ENCODE measurements around the gene IRF2BPL.

IRF2BPL gene

DNA sequence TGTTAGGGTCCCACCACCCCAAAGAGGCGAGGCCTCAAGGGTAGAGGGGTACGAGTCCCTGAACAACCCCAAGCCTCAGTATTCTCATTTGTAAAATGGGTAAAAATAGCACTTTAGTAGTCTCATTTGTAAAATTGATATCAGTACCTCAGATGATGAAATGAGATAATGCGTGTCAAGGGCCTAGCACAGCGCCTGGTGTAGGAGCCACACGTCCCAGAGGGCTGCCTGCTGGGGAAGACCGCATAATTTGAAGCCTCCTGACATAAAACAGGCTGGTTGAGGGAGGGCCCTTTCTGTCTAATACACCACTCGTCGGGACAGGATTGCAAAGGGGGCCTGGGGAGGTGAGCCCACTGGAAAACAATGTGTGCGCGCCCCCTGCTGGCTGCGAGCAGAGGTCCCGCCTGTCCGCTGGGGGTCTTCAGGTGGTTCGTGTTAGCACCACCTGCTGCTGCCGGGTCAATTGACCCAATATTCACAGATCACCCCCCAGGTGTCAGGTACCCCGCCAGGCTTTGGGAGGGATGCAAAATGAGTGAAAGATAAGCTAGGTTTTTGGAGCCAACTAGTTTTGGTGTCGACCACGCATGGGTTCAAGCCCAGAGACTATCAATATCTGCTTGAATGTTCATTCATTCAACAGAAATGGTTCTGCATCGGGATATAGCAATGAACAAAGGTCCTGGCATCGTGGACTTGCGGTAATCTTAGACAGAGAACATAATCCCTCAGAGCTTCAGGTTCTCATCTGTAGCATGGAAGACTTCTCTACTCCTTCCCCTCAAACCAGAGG, 24.7 kb upstream of the IRF2BPL start:
- DNase-seq (ENCODE audit: low read depth), result peak; percentile 60

DNA sequence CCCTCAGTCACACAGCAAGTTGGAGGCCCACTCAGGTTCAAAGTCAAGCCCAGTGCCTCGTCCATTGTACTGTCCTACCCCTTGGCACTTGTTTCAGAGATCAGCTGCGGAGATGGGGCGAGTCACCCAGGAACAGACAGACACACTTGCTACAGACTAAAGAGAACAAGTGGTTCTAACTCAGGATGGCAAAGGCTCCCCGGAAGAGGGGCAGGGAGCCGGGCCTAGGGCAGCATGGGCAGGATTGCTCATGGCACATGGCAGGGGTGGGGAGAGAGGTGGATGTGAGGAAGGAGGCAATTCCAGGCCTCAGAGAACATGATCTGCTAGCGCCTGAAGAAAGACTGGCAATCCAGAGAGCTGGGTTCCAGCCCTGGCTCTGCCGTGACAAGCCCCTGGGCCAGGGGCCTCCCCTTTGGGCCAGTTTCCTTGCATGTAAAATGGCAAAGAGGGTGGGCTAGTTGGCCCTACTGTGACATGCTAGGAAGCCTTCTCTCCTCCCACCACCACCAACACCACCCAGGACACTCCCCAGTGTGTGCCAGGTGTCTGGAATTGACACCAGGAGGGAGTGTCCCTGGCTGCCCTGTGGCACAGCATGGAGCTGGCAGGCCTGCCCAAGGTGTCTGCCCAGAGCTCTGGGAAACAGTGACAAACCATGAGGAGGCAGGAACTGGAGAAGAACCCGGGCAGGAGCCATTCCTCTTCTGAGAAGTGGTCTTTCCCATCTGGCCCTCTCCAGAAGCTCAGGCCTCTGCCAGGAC, 24.0 kb upstream of the IRF2BPL start:
- DNase-seq (ENCODE audit: low read depth), result no peak

GRCh38 chr14:77051116-77051515, 22.6 kb upstream of the IRF2BPL start:
- no peak for DNase-seq (ENCODE audit: low read depth)

- DNase-seq (ENCODE audit: low read depth), result no peak
Measured at GRCh38 chr14:77046721-77047120, 18.2 kb upstream of the IRF2BPL start.

DNA sequence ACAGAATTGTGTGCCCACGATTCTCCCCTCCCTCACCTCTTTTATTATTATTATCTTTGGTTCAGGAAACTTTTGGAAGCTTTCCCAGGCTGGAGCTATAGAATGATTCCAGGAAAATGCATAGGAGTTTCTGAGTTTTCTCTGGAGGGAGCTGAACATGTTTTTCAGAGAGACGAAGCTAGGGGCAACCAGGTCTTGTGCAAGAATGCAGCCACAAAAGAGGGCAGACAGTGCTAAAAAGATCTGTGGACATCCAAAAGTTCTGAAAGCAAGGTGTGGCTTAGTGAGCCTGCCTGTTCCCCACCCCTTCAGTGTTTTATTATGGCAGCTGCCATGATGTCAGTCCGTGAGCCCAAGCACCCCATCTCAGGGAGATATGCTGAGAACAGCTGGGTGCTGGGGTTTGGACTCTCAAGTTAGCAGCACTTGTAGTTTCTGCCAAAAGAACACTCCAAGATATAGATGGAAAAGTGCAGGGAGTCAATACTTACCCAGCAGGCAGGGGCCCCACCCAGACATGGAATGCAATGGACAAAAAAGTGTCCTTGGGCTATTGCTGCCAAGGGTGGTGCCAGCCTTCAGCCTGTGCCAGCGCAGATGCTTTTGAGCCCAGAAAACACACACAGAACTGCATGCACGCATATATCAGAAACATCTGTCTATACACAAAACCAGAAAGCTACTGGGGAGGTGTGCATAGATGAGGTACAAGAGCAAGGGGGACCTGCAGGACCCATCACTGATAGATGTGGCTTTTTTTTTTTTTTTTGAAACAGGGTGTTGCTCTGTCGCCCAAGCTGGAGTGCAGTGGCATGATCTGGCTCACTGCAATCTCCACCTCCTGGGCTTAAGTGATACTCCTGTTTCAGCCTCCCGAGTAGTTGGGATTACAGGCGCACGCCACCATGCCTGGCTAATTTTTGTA, 17.0 kb upstream of the IRF2BPL start:
- no peak for DNase-seq (ENCODE audit: low read depth)

- no peak for DNase-seq (ENCODE audit: low read depth)
Measured at GRCh38 chr14:77044783-77045237, 16.3 kb upstream of the IRF2BPL start.

DNA sequence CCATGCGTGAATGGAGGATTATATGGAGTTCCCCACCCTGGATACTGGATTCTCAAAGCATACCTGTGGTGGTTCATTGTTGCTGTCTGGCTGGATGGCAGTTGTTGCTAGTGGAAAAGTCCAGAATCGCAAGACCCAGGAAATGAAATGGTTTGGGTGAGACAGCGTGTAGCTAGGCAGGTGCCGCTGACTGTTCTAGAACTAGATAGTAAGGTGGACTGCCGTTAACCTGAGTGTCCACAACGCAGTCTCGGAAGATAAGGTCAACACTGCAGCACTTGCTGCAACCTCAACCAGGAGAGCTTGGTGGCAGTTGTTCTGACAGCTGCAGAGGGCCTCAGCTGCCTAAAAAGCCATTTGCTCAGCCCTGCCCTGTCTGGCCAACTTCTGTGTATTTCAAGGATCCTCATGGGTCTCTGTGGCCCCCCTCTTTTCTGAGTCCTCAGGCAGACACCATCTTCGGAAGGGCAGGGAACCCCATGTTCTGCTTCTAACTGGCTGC, 15.5 kb upstream of the IRF2BPL start:
- DNase-seq (ENCODE audit: low read depth), result no peak

DNA sequence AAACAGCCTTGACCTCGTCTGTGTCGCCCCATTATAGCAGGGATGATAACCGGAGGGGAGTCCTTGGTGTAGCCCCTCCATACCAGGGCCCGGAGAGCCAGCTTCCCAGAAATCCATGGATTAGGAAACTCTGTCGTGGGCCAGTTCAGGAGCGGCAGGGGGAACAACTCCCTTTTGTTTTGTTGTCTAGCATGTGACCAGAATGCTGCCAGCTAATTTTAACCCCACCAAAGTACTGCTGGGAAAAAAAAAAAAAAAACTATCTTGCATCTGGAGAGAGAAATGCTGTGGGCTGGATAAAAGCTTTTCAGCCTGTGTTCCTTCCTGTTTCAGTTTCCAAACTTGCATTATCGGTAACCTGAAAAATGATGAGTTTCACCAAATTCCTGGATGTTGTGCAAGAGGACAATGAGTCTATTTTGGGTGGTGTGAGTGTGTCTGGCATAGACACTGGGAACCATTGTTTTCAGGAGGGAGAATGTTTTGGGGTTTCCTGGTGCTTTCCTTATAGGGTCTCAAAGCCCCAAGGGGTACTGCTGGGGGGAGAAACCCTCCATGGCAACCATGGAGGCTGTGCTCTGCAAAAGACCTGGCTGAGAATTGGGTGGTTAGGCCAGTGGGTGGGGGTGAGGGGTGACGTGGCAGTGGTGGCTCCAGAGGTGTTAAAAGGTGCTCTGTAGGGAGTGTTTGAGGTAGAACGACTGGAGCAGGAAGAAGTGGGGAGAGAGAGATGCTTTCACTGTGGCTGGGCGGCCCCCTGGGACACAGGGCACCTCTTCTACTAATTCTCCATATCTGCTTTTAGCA, 14.9 kb upstream of the IRF2BPL start:
- no peak for DNase-seq (ENCODE audit: low read depth)

DNA sequence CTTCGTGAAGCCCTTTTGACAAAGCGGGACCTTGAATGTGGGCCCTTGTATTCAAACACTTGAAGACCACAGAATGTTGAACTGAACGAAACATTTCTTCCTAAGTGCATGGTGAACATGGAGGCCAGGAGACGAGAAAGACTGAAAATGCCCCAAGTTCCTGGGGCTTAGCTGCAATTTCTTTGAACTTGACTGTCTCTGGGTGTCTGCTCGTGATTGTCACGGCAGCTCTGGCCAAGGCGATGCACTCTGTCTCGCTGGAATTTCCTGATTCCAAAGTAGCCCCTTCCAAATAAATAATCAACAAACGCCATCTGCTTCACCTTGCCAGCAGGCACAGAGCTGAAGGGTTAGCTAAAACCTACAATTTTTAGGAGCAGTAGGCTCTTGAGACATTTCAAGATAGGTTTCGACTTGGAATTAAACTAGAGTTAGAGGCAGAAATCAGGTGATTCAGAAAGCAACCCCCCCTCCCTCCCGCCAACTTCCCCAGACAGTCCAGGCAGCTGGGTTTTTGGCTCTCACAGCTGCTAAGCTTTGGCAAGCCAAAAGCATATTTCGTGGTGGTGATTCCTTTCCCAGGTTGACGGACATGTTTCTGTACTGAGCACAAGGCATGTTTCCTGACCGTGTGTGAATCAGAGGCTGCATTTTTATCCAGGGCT, 13.5 kb upstream of the IRF2BPL start:
- DNase-seq (ENCODE audit: low read depth), result no peak

DNA sequence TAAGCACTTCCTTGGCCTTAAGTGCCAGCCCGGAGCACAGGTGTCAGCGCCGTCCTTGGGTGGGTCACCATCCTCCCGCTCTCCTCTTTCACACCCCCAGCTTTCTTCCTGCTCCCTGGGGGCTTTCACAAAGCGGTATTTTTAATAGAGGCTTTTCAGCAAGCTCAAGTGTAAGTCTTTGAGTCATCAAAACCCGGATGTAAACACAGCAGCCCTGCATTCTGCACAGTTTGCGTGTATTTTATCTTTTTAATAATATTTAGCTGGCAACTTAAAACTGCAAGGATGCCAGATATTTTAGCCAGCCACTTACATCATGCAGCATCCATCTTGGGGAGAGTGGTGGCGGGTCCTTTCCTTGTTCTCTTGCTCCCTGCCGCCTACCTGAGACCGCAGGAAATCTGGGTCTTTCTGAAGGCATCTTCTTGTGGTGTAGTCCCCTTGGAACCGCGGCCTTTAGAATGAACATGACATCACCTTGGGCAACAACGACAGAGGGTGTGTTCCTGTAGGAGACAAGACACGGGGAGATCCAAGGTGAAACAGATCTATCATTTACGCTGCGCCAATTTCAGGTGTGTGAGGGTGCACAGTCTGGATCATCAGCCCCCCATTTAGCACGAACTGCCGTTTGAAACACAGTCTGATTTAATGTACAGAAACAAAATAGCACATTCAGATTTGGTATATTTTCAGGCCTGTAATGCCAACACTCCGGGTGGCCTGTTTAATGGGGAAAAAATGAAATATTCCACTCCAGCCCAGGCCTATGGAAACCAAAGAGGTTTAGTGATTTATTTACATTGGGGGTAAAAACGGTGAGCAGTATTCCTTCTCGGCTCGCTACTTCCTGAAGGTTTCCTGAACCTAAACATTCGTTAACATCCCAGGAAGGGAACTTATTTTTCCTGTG, 12.5 kb upstream of the IRF2BPL start:
- DNase-seq (ENCODE audit: low read depth), result no peak

DNA sequence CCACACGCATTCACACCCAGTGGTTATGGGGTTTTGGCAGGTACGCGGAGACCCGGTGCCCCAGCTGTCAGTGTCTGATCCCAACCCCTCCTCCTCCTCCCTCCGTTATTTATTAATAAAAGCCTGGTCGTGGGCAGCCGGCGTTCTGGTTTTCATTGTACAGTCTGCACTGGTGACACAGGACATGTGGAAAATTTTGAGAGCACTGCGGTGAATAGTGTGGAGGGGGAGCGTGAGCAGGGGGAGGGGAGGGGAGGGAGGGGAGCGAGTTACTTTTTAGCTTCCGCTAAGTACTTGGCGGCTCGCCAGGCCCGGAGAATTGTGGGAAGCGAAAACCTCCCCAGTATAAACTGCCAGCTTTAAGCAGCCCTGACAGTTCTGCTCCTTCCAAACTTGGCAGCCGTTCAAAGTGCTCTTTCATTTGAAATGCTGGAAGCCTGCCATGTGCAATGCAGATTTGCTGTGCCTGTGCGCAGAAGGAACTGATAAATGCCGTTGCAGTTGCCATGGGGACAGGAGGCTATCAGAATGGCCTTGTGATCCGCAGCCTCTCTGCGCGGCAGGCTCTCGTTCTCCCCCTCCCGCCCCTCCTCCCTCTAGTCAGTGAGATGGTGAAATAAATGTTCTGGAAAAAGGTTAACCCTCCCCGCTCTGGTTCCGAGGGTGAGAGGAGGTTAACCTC, 11.7 kb upstream of the IRF2BPL start:
- peak; percentile 83 for DNase-seq (ENCODE audit: low read depth)

DNA sequence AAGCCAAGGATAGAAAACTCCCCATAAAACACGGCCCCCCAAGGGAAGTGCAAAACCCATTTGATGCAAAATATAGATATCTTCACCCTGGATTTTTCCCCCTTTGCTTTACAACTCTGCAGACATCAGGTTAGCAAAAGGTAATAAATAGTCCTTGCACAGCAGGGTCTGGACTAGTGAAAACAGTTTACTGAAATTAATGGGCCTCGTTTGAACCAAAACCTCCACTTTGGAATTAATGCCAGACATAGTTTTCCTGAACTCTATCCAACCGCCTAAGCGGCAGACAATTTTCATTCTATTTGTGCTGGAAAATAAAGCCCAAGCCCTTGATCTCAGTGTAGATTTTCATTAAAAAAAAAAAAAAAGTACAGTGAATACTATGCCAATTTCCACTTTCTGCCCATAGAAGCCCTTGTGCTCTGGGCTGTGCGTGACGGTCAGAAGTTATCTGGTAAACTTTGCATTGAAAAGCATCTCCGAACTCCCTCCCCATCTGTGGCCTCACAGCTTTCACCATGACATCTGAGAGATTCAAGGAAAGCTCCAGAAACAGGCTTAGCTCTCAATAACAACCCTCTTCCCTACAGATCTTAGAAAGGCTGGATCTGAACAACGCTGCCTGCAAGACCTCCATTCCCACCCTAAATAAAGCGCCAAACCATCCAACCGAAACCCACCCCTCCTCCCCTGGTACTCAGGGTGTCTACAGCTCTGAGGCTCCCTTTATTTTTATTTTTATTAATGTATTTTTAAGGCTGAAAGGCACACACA, 11.0 kb upstream of the IRF2BPL start:
- DNase-seq (ENCODE audit: low read depth), result no peak

GRCh38 chr14:77037938-77038568, 9.5 kb upstream of the IRF2BPL start:
- no peak for DNase-seq (ENCODE audit: low read depth)

- no peak for DNase-seq (ENCODE audit: low read depth)
Measured at GRCh38 chr14:77037215-77037937, 8.9 kb upstream of the IRF2BPL start.

- no peak for DNase-seq (ENCODE audit: low read depth)
Measured at GRCh38 chr14:77036484-77037214, 8.1 kb upstream of the IRF2BPL start.

DNA sequence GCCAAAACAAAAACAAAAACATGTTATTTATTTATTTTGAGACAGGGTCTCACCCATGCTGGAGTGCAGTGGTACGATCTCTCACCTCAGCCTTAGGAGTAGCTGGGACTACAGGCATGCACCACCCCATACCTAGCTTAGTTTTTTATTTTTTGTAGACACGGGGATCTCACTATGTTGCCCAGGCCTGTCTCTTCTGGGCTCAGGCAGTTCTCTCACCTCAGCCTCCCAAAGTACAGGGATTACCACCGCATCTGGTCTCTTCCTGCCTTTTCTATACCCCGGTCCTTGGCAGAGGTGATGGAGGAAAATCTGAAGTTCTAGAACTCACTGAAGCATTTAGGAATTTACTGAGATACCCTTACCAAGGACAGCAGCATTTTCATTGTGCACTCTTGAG, 6.8 kb upstream of the IRF2BPL start:
- DNase-seq (ENCODE audit: low read depth), result no peak
